CD4-positive, CD25-positive, alpha-beta regulatory T cell (primary cell): Measurements from ENCODE around the gene SLC5A2. TPM values are rescaled to one million over a fixed set of nuclear protein-coding genes. Genes with fewer than 3 reads are reported as not detected.
"Not testable (repeated sequence)": the region's sequence is repeated elsewhere in the genome, so short reads cannot be mapped to it uniquely, and the experiment has no call there.

Experiments used
- ATAC-seq, 2 donors: fragments of 150-1000 bp; cut with Tn5 transposase; one replicate each; pipeline ENCODE4 v1.10.0; 2021; ENCODE audit warnings: low read depth in 2 of 2, moderate number of reproducible peaks in 2 of 2, moderate library complexity in 1 of 2
- DNase-seq, 3 donors: peaks; one replicate each; pipeline versions ENCODE4 v3.0.0 to v3.0.0-alpha.2; 2012 to 2022; ENCODE audit warnings: mixed read lengths in 1 of 3
- H3K27ac ChIP-seq: one replicate; pipeline ENCODE4 v1.7.0; 2013; ENCODE audit warnings: mild to moderate bottlenecking, low read length; ENCODE audit not compliant: insufficient read depth, poor library complexity, severe bottlenecking
- H3K27me3 ChIP-seq: one replicate; pipeline ENCODE4 v1.7.0; 2013; ENCODE audit warnings: low read length; ENCODE audit not compliant: control insufficient read depth, insufficient read depth
- H3K36me3 ChIP-seq: one replicate; pipeline ENCODE4 v1.7.0; 2013; ENCODE audit warnings: mild to moderate bottlenecking, low read length, moderate library complexity; ENCODE audit not compliant: control insufficient read depth, insufficient read depth
- H3K4me1 ChIP-seq: 2 replicates; pipeline ENCODE4 v1.7.0; 2013; ENCODE audit warnings: mild to moderate bottlenecking, low read length; ENCODE audit not compliant: insufficient read depth, control insufficient read depth, poor library complexity, severe bottlenecking
- H3K4me3 ChIP-seq: one replicate; pipeline ENCODE4 v1.7.0; 2013; ENCODE audit warnings: low read depth, mild to moderate bottlenecking, low read length, moderate library complexity
- H3K9me3 ChIP-seq, 2 experiments: 1 replicate in 1 of 2; 2 replicates in 1 of 2; pipeline ENCODE4 v1.7.0; 2013; ENCODE audit warnings: low read length in 2 of 2, mild to moderate bottlenecking in 1 of 2, moderate library complexity in 1 of 2; ENCODE audit not compliant: control insufficient read depth in 2 of 2
- H3K27ac Mint-ChIP-seq, 3 donors: one replicate each; pipeline ENCODE4 v1.8.0; 2020 to 2022; ENCODE audit warnings: mild to moderate bottlenecking in 3 of 3, mixed read lengths in 3 of 3, moderate library complexity in 2 of 3
- H3K27me3 Mint-ChIP-seq: one replicate; pipeline ENCODE4 v1.8.0; 2022; ENCODE audit warnings: mild to moderate bottlenecking, mixed read lengths
- H3K36me3 Mint-ChIP-seq: one replicate; pipeline ENCODE4 v1.8.0; 2020; ENCODE audit warnings: mixed read lengths
- H3K4me1 Mint-ChIP-seq, 4 donors: one replicate each; pipeline ENCODE4 v1.8.0; 2020 to 2022; ENCODE audit warnings: mixed read lengths in 4 of 4, mild to moderate bottlenecking in 1 of 4
- H3K4me3 Mint-ChIP-seq, 4 donors: one replicate each; pipeline ENCODE4 v1.8.0; 2020 to 2022; ENCODE audit warnings: mild to moderate bottlenecking in 4 of 4, mixed read lengths in 4 of 4, moderate library complexity in 3 of 4
- H3K9me3 Mint-ChIP-seq, 7 donors: one replicate each; pipeline ENCODE4 v1.8.0; 2020 to 2022; ENCODE audit warnings: mixed read lengths in 7 of 7, mild to moderate bottlenecking in 3 of 7, moderate library complexity in 2 of 7
- polyA plus RNA-seq, 4 donors: library from polyadenylated mRNA; unstranded; fragments of 300-500 nt; fragmentation: Illumina TruSeq; gene quantifications; one replicate each; pipeline ENCODE4 v1.2.3, GENCODE V29; 2021
- total RNA-seq: library from RNA; stranded (reverse); gene quantifications from one replicate; pipeline ENCODE4 v1.2.3, GENCODE V29; 2022

SLC5A2 gene
- total and polyA plus RNA-seq, 5 donors from 2014 or later: 0.76 to 3.8 (median 1.4) TPM

- not testable (repeated sequence) for ATAC-seq, H3K4me3 ChIP-seq, H3K4me1 ChIP-seq, H3K27ac ChIP-seq, H3K36me3 ChIP-seq, H3K4me1 Mint-ChIP-seq, H3K36me3 Mint-ChIP-seq, H3K4me3 Mint-ChIP-seq, H3K9me3 ChIP-seq, H3K27me3 ChIP-seq, DNase-seq, H3K27ac Mint-ChIP-seq
- H3K27me3 Mint-ChIP-seq: peaks cover 49% of the 10 kb centered on the region
- H3K9me3 Mint-ChIP-seq: peaks cover 0 to 19% (median 4%) of the 10 kb centered on the region in 7 donors
Measured at GRCh38 chr16:31538243-31538598, 55.3 kb downstream of the SLC5A2 start.

GRCh38 chr16:31539762-31540161 is 56.8 kb downstream of the SLC5A2 start:
- not testable (repeated sequence) for H3K27ac ChIP-seq, H3K4me3 ChIP-seq, H3K4me3 Mint-ChIP-seq, H3K4me1 Mint-ChIP-seq, H3K36me3 Mint-ChIP-seq, H3K4me1 ChIP-seq, H3K27ac Mint-ChIP-seq, H3K9me3 ChIP-seq, ATAC-seq, H3K36me3 ChIP-seq, DNase-seq, H3K27me3 ChIP-seq
- Mint-ChIP-seq H3K9me3 (peaks cover 0 to 21% (median 4%) of the 10 kb centered on the region in 7 donors), H3K27me3 (peaks cover 48% of the 10 kb centered on the region)

Other genes with a start within 250 kb of the SLC5A2 start
- 13.1 TPM for gene ITGAM, start 223.1 kb upstream of the SLC5A2 start, total RNA-seq
- gene ITGAM, start 223.1 kb upstream of the SLC5A2 start, polyA plus RNA-seq: 1 to 10 TPM in 3 of 4 donors, under 1 TPM in 1; 0.71 to 4.8 (median 1.4) TPM
- 1.9 TPM for gene ITGAX, start 127.9 kb upstream of the SLC5A2 start, total RNA-seq
- under 1 TPM in 1 of 4 donors, not detected in 3; 0.47 TPM for gene ITGAX, start 127.9 kb upstream of the SLC5A2 start, polyA plus RNA-seq
- not detected for gene ITGAD, start 89.8 kb upstream of the SLC5A2 start, total RNA-seq
- gene ITGAD, start 89.8 kb upstream of the SLC5A2 start, polyA plus RNA-seq: not detected
- gene COX6A2, start 54.8 kb upstream of the SLC5A2 start, total RNA-seq: not detected
- not detected for gene COX6A2, start 54.8 kb upstream of the SLC5A2 start, polyA plus RNA-seq
- 0.12 TPM for gene ZNF843, start 40.3 kb upstream of the SLC5A2 start, total RNA-seq
- gene ZNF843, start 40.3 kb upstream of the SLC5A2 start, polyA plus RNA-seq: under 1 TPM in 2 of 4 donors, not detected in 2; 0.06 to 0.09 TPM
- gene ARMC5, start 23.6 kb upstream of the SLC5A2 start, total RNA-seq: 11.4 TPM
- gene ARMC5, start 23.6 kb upstream of the SLC5A2 start, polyA plus RNA-seq: 1 to 10 TPM; 4.0 to 5.9 (median 5.6) TPM
- 1.6 TPM for gene TGFB1I1, start 11.0 kb upstream of the SLC5A2 start, total RNA-seq
- 1 to 10 TPM in 2 of 4 donors, under 1 TPM in 2; 0.33 to 5.0 (median 1.5) TPM for gene TGFB1I1, start 11.0 kb upstream of the SLC5A2 start, polyA plus RNA-seq
- gene RUSF1, start 25.3 kb downstream of the SLC5A2 start, total RNA-seq: 44.7 TPM
- gene RUSF1, start 25.3 kb downstream of the SLC5A2 start, polyA plus RNA-seq: 10 to 100 TPM; 17.9 to 21.9 (median 21.4) TPM
- gene AHSP, start 44.8 kb downstream of the SLC5A2 start, total RNA-seq: not detected
- gene AHSP, start 44.8 kb downstream of the SLC5A2 start, polyA plus RNA-seq: not detected